ENCODE data around the gene STK11IP.

The STK11IP gene

GRCh38 chr2:219618733-219619122 is 21.1 kb downstream of the STK11IP start:
- DNase-seq, result no peak

GRCh38 chr2:219619235-219619634 is 21.6 kb downstream of the STK11IP start:
- DNase-seq, result no peak

- no peak for DNase-seq
These were observed 22.9 kb downstream of the STK11IP start for GRCh38 chr2:219620546-219620945.

- DNase-seq, result no peak
These were observed 24.3 kb downstream of the STK11IP start for GRCh38 chr2:219621935-219622334.

- no peak for DNase-seq
These were observed 24.8 kb downstream of the STK11IP start for GRCh38 chr2:219622472-219622871.

GRCh38 chr2:219624565-219624964 is 26.9 kb downstream of the STK11IP start:
- DNase-seq, result no peak

- DNase-seq, result no peak
These were observed 27.5 kb downstream of the STK11IP start for GRCh38 chr2:219625179-219625578.

- DNase-seq, result no peak
These were observed 28.9 kb downstream of the STK11IP start for GRCh38 chr2:219626540-219626939.

- DNase-seq, result no peak
These were observed 29.7 kb downstream of the STK11IP start, which contains the start of gene SLC4A3 for GRCh38 chr2:219627103-219628100. Gene SLC4A3 (plus strand): TSS chr2:219627630. CDS start chr2:219627993, 363 bp downstream.

GRCh38 chr2:219628235-219628985 is 30.8 kb downstream of the STK11IP start:
- DNase-seq, result no peak

- DNase-seq, result no peak
These were observed 31.6 kb downstream of the STK11IP start for GRCh38 chr2:219628986-219629901.

GRCh38 chr2:219629976-219630695 is 32.5 kb downstream of the STK11IP start:
- no peak for DNase-seq

GRCh38 chr2:219630770-219631405 is 33.2 kb downstream of the STK11IP start:
- no peak for DNase-seq

- no peak for DNase-seq
These were observed 33.8 kb downstream of the STK11IP start for GRCh38 chr2:219631406-219631891.

GRCh38 chr2:219631904-219632759 is 34.5 kb downstream of the STK11IP start:
- DNase-seq, result no peak

GRCh38 chr2:219632760-219633105 is 35.1 kb downstream of the STK11IP start:
- DNase-seq, result no peak

- DNase-seq, result no peak
These were observed 35.8 kb downstream of the STK11IP start for GRCh38 chr2:219633276-219634065.

- DNase-seq, result no peak
These were observed 36.7 kb downstream of the STK11IP start for GRCh38 chr2:219634171-219634940.
